Umbilical cord (tissue), 2 donors: ENCODE data around the gene WDR44. TPM values are rescaled to one million over a fixed set of nuclear protein-coding genes. Genes with fewer than 3 reads are reported as not detected.
"Not testable (repeated sequence)": the region's sequence is repeated elsewhere in the genome, so short reads cannot be mapped to it uniquely, and the experiment has no call there.

ENCODE experiments used
- DNase-seq: peaks from one replicate; pipeline ENCODE4 v3.0.0-alpha.2; 2015; ENCODE audit warnings: low spot score
- total RNA-seq: library from RNA; depleted of rRNA; stranded (reverse); fragments of >200 nt; gene quantifications from one replicate; pipeline ENCODE4 v1.2.3, GENCODE V29; 2014; ENCODE audit warnings: low replicate concordance; ENCODE audit not compliant: insufficient read depth

WDR44 gene
- total RNA-seq, 1 donor from 2014 or later, result 11.3 TPM

DNA sequence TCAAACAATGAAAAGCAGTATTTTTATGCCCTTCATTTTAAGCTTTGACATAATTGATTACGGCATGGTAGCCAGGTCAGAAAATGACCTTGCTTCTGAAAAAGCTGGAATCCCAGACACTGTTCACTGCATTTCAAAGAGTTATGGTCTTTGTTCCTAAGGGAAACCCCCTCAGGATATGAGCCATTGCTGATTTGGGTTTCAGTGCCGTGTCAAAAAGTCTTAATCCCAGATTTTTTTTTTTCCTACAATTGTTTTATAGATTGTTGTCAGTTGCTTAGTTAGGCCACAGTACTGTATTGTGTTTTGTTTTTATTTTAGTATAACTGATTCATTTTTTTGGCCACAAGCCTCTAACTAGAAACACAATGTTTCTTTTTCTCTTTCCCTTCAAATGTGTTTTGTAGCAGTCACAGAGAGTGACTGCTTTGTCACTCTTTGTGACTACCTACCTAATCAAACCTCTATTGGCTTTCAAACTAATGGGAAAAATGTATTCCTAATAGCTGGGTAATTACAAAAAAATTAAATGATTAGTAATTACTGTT, 10.3 kb downstream of the WDR44 start:
- no peak for DNase-seq

DNA sequence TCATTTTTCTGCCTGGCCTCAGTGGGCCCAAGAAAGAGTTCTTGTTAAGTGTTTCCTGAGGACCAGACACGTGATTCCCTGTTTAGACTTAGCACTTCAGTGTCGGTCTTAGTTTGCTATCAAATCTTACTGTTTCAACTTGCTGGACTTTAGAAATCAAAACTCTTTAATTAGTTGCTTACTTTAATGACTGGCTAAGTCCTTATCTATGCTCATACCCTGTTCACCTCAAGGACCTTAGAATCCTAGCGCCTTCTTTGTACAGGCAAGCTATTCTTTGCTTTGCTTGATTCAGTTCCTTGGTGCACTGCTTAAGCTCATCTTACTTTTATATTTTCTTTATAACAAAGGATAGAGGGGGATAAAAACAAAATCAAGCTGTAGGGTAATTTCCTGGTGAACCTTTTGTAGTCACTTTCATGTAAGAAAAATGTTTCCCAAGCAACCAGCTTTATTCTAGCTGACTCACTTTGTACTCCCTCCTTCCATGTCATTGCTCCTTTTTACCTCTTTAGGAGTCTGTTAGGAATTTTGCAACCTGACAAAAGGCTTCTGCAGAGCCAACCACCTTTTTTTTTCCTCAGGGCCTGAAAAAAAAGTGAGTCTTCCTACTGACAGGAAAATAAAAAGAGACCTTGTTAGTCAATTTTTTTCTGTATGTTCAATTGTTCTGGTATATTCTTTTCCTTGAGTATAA, 14.7 kb downstream of the WDR44 start:
- no peak for DNase-seq

DNA sequence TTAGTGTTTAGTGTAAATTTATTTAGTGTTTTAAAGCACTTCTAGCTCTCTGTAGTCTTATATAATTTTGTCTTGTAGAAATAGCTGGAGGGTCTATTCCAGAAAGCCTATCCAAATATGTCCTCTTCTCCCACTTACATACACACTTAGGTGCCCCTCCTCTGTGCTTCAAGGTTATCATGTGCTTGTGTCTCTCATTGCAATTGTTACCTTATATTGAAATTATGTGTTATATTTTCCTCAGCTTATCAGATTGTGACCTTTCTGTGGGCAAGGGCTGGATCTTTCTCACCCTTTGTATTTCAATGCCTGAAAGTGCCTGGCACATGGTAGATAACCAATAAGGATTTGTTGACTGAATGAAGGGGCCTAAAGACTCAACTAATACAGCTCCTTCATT, 18.4 kb downstream of the WDR44 start:
- DNase-seq, result no peak

DNA sequence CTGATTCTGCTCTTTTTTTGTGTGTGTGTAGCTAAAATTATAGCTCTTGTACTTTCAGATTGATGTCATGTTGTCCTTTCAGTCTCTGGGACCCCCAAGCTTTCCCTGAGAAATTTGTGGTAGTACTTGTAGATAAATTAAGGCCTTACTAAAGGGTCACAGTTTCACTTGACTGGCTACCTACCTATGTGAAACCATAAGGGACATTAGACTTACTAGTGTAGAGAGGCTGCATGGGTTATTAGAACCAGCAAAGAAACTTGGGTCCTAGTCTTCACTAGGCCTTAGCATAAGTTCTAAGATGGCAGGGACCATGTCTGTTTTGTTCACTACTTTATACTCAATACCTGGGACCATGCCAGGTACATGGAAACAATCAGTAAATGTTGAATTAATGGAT, 21.4 kb downstream of the WDR44 start:
- no peak for DNase-seq

DNA sequence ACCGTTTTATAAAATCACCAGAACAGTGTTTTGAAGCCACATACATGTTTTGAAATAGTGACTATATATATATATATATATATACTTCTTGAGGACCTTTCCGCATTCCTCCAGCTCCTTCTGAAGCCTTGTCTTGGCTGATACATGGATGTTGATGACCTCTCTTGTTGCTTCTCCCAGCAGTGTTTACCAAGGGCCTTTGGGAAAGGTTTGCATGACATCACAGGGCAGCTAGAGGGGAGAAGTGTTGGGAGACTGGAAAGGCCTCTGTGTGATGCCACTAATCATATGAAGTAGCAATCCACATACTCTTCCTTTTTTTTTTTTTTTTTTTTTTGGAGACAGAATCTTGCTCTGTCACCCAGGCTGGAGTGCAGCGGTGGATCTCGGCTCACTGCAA, 22.5 kb downstream of the WDR44 start:
- DNase-seq, result no peak

DNA sequence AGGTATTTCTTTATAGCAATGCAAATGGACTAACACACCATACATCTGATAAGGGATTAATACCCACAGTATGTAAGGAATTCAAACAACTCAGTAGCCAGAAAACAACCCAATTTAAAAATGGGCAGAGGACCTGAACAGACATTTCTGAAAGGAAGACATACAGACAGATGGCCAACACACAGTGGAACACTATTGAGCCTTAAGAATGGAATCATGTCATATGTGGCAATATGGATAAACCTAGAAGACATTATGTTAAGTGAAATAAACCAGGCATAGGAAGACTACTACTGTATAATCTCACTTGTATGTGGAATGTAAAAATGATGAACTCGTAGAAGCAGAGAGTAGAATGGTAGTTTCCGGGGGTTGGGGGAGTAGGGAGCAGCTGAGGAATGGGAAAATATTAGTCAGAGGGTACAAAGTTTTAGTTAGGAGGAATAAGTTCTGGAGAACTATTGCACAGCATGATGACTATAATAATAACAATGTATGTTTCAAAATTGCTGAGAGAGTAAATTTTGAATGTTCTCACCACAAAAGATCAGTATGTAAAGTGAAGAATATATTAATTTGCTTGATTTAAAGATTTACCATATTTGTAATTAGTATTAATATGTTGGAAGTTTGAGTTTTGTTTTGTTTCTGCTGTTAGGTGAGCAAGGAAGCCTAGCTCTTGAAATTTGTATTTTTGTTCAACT, 25.2 kb downstream of the WDR44 start:
- no peak for DNase-seq

- no peak for DNase-seq
Measured at GRCh38 chrX:118373538-118373937, 27.6 kb downstream of the WDR44 start.

GRCh38 chrX:118383120-118383519, 37.2 kb downstream of the WDR44 start:
- no peak for DNase-seq

GRCh38 chrX:118392716-118393115, 46.8 kb downstream of the WDR44 start:
- no peak for DNase-seq

GRCh38 chrX:118396113-118396512, 50.2 kb downstream of the WDR44 start:
- DNase-seq, result no peak

- DNase-seq, result no peak
Measured at GRCh38 chrX:118418811-118419251, 72.9 kb downstream of the WDR44 start.

- peak; percentile 33 for DNase-seq
Measured at GRCh38 chrX:118420462-118420861, 74.6 kb downstream of the WDR44 start.

DNA sequence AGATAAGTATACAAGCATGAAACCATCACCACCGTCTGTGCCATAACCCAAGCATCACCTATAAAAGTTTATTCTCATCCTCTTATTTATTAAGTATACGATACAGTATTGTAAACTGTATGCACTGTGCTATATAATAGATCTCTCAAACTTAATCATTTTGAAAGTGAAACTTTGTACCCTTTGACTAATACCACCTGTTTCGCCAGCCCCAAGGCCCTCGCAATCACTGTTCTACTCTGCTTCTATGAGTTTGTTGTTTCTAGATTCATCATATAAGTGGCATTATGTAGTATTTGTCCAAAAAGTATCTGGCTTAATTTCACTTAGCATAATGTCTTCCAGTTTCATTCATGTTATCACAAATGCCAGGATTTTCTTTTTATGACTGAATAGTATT, 77.7 kb downstream of the WDR44 start:
- DNase-seq, result no peak

- DNase-seq, result no peak
Measured at GRCh38 chrX:118432799-118433198, 86.9 kb downstream of the WDR44 start.

DNA sequence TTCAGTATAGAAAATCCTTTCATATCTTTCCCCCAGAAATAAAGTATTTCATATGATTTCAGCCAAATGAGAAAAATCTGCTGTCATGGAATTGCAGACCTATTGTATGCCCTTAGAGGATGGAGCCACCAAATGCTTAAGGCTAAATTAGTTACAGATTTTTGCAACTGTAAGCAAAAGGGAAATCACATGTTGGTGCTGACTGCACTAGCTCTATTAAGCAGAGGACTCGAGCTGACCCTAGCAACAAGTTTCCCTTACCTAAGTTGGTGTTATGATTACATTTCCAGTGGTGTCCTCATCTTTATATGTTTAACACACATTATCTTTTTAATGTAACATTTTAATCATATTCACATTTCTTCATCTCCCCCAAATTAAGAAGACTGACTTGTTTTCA, 91.4 kb downstream of the WDR44 start:
- no peak for DNase-seq

DNA sequence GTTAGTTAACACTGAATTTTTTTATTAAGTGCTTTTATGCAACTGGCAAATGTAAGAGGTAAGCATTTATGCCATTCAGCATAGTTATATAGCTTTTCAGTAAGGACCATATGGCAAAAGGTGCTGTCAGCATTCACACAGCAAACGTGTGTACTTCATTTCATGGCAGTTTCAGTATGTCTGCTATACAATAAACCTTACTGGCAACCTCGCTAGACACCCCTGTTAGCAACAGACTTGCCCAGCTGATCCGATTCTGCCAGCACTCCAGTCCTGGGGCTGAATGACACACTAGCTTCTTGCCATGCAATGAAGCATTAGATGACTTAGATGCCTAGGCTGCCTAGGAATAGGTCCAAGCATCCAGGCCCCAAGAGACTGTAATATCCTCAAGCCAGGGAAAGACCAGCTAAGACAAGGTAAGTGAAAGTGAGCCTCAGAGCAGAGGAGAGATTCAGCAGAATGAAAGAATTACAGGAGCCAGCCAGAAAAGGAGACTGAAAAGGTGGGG, 102.4 kb downstream of the WDR44 start:
- peak; percentile 1 for DNase-seq

GRCh38 chrX:118455013-118455412, 109.1 kb downstream of the WDR44 start:
- no peak for DNase-seq

DNA sequence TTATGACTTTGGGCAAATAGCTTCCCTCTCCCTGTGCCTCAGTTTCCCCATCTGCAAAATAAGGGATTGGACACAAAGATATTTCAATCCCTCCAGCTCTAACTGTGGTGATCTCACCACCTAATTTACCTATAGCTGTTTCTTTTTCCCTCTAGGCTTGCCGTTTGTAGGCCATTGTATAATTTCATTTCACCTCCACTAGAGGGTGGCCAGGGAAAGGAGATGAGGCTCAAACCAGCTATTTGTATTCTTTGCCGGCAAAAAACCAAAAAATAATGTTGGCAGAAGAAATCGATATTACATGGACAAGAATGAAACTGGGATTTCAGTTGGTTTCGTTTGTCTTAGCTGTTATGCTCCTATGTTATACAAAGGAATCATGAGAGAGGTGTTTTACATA, 113.6 kb downstream of the WDR44 start:
- DNase-seq, result peak; percentile 36

DNA sequence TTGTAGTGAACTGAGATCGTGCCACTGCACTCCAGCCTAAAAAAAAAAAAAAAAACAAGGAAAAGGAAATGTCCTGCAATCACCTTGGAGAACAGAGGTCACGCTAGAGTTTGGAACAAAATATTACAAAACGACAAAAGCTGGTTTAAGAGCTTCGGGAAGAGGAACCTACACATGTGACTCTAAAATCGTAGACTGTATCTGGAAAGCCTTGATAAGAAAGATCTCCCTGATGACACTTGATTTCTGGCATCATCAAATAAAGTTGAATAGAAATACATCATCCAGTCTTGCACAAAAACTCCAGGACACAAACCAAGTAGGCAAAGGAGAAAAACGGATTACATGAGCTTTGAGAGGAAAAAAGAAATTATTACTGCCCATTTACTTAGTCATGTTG, 118.6 kb downstream of the WDR44 start:
- DNase-seq, result no peak

- DNase-seq, result no peak
Measured at GRCh38 chrX:118468122-118468521, 122.2 kb downstream of the WDR44 start.

GRCh38 chrX:118470721-118471347, 124.9 kb downstream of the WDR44 start:
- not testable (repeated sequence) for DNase-seq

- DNase-seq, result peak; percentile 14
Measured at GRCh38 chrX:118474586-118474985, 128.7 kb downstream of the WDR44 start.
